SJCRH30 (cell line): ENCODE results near the gene RBM34. TPM values are rescaled to one million over a fixed set of nuclear protein-coding genes. Genes with fewer than 3 reads are reported as not detected.
"Not testable (repeated sequence)": the region's sequence is repeated elsewhere in the genome, so short reads cannot be mapped to it uniquely, and the experiment has no call there.

Experiments used
- DNase-seq, 2 experiments: peaks; one replicate each; pipeline ENCODE4 v3.0.0-alpha.2; 2015 to 2020
- H3K27ac ChIP-seq: fragments of 250-450 bp; sonication (Bioruptor Pico); 2 replicates; pipeline ENCODE4 v1.5.1; 2020; ENCODE audit warnings: mild to moderate bottlenecking, moderate library complexity
- H3K27me3 ChIP-seq: fragments of 250-450 bp; sonication (Bioruptor Pico); 2 replicates; pipeline ENCODE4 v1.5.1; 2020; ENCODE audit warnings: mild to moderate bottlenecking, moderate library complexity
- H3K36me3 ChIP-seq: fragments of 250-450 bp; sonication (Bioruptor Pico); 2 replicates; pipeline ENCODE4 v1.5.1; 2020; ENCODE audit warnings: mild to moderate bottlenecking, moderate library complexity
- H3K4me1 ChIP-seq: fragments of 250-450 bp; sonication (Bioruptor Pico); 2 replicates; pipeline ENCODE4 v1.5.1; 2020; ENCODE audit warnings: mild to moderate bottlenecking, moderate library complexity
- H3K4me3 ChIP-seq: fragments of 250-450 bp; sonication (Bioruptor Pico); 2 replicates; pipeline ENCODE4 v1.5.1; 2020; ENCODE audit warnings: mild to moderate bottlenecking, moderate library complexity
- H3K9me3 ChIP-seq: fragments of 250-450 bp; sonication (Bioruptor Pico); replicated peaks from 2 replicates; pipeline ENCODE4 v1.5.1; 2020; ENCODE audit warnings: mild to moderate bottlenecking, moderate library complexity
- total RNA-seq: library from RNA; depleted of rRNA; stranded (reverse); fragments of >200 nt; shearing (Covaris generic); gene quantifications from 2 replicates; pipeline ENCODE4 v1.2.3, GENCODE V29; 2014; rRNA removed

The RBM34 gene, protein sequence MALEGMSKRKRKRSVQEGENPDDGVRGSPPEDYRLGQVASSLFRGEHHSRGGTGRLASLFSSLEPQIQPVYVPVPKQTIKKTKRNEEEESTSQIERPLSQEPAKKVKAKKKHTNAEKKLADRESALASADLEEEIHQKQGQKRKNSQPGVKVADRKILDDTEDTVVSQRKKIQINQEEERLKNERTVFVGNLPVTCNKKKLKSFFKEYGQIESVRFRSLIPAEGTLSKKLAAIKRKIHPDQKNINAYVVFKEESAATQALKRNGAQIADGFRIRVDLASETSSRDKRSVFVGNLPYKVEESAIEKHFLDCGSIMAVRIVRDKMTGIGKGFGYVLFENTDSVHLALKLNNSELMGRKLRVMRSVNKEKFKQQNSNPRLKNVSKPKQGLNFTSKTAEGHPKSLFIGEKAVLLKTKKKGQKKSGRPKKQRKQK
- total RNA-seq: 68.1 and 72.7 TPM in 2 replicates

DNA sequence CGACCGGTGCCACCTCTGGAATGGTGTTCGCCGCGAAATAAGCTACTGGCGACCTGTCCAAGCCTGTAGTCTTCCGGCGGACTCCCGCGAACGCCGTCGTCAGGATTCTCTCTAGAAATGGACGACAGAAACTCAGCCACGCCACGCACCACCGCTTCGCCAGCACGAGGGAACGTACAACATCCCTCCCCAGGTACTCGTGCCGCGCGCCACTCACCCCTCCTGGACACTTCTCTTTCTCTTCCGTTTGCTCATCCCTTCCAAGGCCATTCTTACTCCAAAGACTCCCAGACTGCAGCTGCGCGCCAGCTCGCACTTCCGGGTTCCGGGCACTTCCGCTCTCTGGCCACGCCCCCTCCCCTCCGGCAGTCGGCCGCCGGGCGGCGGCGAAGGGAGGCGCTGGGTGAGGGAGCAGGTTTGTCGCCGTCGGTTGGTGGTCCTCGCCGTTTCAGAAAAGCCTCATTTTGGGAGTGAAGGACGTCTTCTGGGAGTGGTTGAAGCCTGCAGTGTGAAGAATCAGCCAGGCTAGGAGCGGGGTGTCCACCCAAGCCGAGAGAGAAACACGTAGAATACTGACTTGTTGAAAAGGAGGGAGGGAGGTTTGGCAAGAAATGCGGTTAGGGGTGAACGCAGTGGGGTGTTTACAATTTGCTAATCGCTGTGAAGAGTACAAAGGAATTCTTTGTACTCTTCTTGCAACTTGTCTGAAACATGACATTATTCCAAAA lies at the start of gene RBM34:
RBM34 (minus strand) TSS at position 294 of the 728 bp plus-strand sequence; CDS start at position 270, 24 bp downstream.
- peak; percentile 92 to 94 for DNase-seq

DNA sequence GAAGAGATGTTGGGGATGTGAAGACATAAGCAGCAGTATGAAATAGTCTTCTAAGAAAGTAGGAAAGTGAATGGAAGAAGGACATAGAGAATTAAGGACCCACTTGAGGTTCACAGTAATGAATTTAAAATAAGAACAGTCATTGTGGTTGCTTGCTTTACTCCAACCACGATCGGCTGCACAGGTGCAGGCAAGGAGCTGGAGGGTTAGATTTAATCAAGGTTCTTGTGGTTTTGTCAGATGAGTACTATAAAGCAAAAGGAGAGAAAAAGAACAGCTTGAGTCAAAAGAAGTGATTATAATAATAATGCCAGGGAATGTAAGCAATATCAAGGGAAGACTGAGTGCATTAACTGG lies 46.1 kb upstream of the RBM34 start:
- H3K9me3 ChIP-seq: no peaks in the 10 kb centered on the region
- H3K27ac ChIP-seq: 0 out of 2 replicates have a peak overlapping the region, but pooled peaks have one; percentile 7
- H3K27me3 ChIP-seq: no peaks in the 10 kb centered on the region
- H3K36me3 ChIP-seq: peaks cover 30% of the 10 kb centered on the region
- H3K4me3 ChIP-seq: no peak overlapping the region
- H3K4me1 ChIP-seq: 0 out of 2 replicates have a peak, but pooled peaks cover 6% of the 10 kb centered on the region
- DNase-seq: peak; percentile 21 to 38

More for the DNA sequence above, at the start of gene RBM34:
- Histone ChIP-seq H3K4me1 (no peaks in the 10 kb centered on the region), H3K4me3 (peak within 1 kb of the TSS; percentile 87), H3K27ac (peak within 1 kb of the TSS; percentile 79), H3K9me3 (no peaks in the 10 kb centered on the region), H3K36me3 (peaks cover 26% of the 10 kb centered on the region), H3K27me3 (no peaks in the 10 kb centered on the region)

DNA sequence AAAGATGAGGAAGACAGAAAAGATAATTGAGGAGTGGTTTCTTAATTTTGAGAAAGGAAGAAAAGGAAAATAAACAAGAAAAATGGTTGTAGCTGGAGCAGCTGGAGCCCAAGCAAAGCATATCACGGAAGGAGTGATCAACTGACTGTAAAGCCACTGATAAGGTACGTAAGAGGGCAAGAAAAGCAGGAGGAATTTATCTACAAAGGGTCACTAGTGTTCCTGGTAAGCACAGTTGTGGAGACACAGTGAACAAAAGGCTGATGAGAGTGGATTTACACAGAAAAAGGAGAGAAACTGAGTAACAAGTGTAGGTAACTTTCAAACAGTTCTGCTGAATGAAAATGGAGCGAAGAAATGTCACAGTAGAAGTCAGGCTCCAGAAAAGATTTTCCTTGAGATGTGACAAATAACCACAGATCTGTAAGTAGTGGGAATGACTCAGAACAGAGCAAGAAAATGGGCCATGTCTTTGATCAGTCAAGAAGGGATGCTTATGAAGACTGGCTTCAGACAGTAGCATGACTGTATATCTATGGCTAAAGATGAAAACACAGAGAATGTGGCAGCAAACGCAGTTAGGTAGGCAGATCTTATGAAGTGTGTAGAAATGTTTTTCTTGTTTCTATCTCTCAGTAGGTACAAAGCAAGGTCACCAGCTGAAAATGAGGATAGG lies 45.6 kb upstream of the RBM34 start:
- peaks cover 35% of the 10 kb centered on the region for H3K36me3 ChIP-seq
- H3K27ac ChIP-seq: 0 out of 2 replicates have a peak overlapping the region, but pooled peaks have one; percentile 7
- no peak overlapping the region for H3K4me3 ChIP-seq
- no peak for DNase-seq
- 0 out of 2 replicates have a peak, but pooled peaks cover 6% of the 10 kb centered on the region for H3K4me1 ChIP-seq
- H3K27me3 ChIP-seq: no peaks in the 10 kb centered on the region
- no peaks in the 10 kb centered on the region for H3K9me3 ChIP-seq

DNA sequence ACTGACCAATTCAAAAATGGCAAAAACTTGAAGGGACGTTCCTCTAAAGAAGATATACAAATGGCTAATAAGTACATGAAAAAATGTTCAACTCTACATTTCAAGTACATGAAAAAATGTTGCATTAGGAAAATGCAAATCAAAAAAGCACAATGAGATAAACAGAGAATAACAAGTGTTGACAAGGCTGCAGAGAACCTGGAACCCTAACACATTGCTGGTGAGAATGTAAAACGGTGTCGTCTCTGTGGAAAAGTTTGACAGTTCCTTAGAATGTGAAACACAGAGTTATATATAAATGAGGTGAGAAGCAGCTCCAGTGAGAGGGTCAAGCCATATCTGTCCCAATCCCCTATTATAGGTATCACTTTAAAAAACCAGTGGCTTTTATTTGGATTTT lies 44.6 kb upstream of the RBM34 start:
- Histone ChIP-seq H3K4me1 (0 out of 2 replicates have a peak, but pooled peaks cover 6% of the 10 kb centered on the region), H3K27me3 (no peaks in the 10 kb centered on the region), H3K9me3 (no peaks in the 10 kb centered on the region), H3K27ac (no peak overlapping the region), H3K36me3 (peaks cover 41% of the 10 kb centered on the region), H3K4me3 (no peak overlapping the region)
- no peak for DNase-seq

DNA sequence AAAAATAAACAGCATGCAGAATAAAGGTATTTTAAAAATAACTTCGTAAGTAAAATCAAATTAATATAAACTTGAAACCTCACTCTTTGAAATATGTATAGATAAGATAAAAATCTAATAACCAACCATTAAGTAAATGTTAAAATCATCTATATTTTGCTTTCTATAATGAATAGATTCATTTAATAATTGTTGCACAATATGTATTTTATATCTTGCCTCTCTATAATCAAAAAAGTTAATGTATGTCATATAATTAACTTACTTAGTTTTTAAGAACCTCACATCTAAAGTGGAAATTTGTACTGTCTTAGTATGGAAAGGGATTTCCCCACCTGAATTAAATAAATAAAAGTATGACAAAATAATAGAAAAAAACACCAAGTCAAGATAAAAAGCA lies 42.4 kb upstream of the RBM34 start:
- Histone ChIP-seq H3K4me1 (0 out of 2 replicates have a peak, but pooled peaks cover 6% of the 10 kb centered on the region), H3K4me3 (no peak overlapping the region), H3K9me3 (no peaks in the 10 kb centered on the region), H3K36me3 (peaks cover 31% of the 10 kb centered on the region), H3K27me3 (no peaks in the 10 kb centered on the region), H3K27ac (no peak overlapping the region)
- DNase-seq: no peak

DNA sequence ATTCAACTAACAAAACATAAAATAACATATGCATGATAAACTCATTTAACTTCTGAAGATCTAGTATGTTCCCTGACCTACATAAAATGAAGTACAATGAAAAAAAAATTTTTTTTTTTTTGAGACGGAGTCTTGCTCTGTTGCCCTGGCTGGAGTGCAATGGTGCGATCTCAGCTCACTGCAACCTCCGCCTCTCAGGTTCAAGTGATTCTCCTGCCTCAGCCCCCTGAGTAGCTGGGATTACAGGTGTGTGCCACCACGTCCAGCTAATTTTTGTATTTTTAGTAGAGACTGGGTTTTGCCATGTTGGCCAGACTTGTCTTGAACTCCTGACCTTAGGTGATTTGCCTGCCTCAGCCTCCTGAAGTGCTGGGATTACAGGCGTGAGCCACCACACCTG lies 41.4 kb upstream of the RBM34 start:
- not testable (repeated sequence) for DNase-seq, H3K27me3 ChIP-seq, H3K4me3 ChIP-seq, H3K9me3 ChIP-seq, H3K27ac ChIP-seq, H3K4me1 ChIP-seq
- H3K36me3 ChIP-seq: peaks cover 30% of the 10 kb centered on the region

DNA sequence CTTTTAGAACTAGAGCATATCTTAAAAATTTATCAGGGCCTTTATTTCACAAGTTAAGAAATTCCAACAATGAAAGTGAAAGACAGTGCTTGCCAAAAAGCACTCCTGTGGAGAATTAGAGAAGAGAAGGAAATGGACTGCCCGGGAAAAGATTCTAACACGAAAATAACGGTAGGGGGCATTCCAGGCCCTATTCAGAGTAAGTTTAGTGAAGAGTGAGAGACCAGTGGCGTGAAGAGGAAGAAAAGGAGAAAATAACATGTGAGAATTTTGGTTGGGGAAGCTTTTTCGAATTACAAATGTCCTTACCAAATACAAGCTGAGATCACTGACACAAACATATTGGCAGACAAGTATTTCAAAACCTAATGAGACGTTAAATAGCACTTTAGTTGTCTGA lies 38.4 kb upstream of the RBM34 start:
- H3K4me1 ChIP-seq: no peaks in the 10 kb centered on the region
- H3K36me3 ChIP-seq: peaks cover 37% of the 10 kb centered on the region
- H3K4me3 ChIP-seq: no peak overlapping the region
- DNase-seq: no peak
- H3K27me3 ChIP-seq: no peaks in the 10 kb centered on the region
- H3K27ac ChIP-seq: no peak overlapping the region
- H3K9me3 ChIP-seq: no peaks in the 10 kb centered on the region

DNA sequence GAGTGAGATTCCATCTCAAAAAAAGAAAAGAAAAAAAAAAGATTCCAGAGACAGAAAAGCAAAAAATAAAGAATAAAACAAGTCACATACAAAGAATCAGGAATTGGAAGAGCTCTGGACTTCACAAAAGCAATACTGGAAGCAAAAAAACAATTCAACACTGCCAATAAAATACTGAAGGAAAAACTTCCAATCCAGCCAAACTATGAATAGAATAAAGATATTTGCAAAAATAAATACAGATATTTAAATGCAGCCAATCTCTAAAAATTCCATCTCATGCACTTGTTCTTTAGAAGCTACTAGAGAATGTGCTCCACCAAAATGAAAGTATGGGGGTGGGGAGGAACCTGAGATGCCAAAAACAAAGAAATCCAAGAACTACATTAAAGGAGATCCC lies 29.4 kb upstream of the RBM34 start:
- no peak overlapping the region for H3K4me3 ChIP-seq
- H3K9me3 ChIP-seq: no peaks in the 10 kb centered on the region
- H3K27me3 ChIP-seq: no peaks in the 10 kb centered on the region
- DNase-seq: no peak
- peaks cover 36% of the 10 kb centered on the region for H3K36me3 ChIP-seq
- H3K27ac ChIP-seq: no peak overlapping the region
- H3K4me1 ChIP-seq: peaks cover 2% of the 10 kb centered on the region

DNA sequence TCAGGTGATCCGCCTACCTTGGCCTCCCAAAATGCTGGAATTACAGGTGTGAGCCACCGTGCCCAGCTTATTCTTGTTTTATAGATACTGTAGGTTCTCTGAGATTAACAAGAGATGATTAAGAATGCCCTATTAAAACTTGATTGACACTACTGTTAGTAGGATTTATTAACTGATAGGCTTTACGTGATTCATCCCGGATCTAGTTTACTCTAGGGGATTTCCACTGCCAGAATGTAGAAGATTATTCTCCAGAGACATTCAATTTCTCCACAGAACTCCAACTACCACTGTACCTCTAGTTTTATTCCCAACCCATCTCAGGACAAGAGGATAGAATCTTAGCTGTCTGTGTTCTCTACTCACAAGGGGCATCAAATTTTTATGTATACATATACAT lies 26.3 kb upstream of the RBM34 start:
- Histone ChIP-seq H3K4me3 (no peak overlapping the region), H3K27me3 (no peaks in the 10 kb centered on the region), H3K9me3 (0 out of 2 replicates have a peak, but pooled peaks cover 2% of the 10 kb centered on the region), H3K36me3 (peaks cover 24% of the 10 kb centered on the region), H3K27ac (no peak overlapping the region), H3K4me1 (peaks cover 17% of the 10 kb centered on the region)
- DNase-seq: no peak

DNA sequence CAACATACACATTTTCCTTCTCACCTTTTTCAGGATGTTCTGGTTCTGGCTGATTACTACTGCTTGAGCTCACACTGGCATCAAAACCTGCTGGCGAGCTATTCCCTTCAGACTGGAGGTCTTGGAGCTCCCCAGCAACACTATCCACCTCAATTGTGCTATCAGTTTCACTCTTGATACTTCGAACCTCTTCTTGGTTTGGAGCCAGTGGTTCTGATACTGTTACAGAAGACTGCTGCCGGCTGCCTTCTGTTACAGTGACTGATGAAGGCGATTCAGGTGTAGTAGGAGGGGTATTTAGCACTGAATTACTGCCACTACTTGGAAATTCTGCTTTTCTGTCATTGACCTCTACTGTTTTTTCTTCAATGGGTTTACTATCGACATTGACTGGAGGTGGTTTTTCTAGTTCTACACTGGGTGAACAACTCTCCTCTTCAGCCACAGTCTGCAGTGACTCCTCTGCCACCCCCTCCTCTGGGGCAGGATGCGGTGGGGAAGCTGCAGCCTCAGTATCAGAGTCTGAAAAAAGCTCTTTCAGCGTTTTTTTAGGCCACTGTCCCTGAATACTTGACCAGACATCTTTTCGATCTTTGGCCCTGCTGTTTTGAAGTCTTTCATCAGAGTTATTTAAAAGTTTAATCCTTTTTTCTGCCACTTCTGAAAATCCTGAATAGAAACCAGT lies 20.7 kb upstream of the RBM34 start:
- peak overlapping the region; percentile 98 for H3K27ac ChIP-seq
- DNase-seq: peak in 1 of 2 experiments; percentile 50
- H3K4me3 ChIP-seq: no peak overlapping the region
- H3K9me3 ChIP-seq: 0 out of 2 replicates have a peak, but pooled peaks cover 2% of the 10 kb centered on the region
- H3K36me3 ChIP-seq: peaks cover 36% of the 10 kb centered on the region
- H3K27me3 ChIP-seq: no peaks in the 10 kb centered on the region
- peaks cover 52% of the 10 kb centered on the region for H3K4me1 ChIP-seq

DNA sequence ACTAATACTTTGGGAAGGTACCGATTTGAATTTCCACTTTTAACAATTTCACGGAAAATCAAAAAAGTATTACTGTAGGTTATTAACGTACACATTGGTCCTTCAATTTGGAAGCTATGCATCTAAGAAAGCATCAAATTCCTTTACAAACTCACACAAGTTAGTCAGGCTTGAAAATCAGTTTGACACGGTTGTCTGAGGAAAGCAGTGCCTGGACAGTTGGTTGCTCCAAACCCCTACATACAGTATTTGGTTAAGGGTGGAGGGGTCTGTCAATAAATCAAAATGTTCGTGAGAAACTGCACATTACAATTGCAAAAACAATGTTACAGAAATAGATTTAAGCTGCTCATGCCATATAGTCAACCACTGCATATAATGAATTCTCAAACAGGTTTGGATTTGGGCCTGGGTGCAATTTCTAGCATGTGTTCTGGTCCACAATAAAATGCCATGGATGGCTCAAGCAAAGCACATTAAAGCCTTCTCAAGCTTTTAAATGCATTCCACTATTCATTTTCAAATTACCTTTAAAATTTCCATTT lies 19.9 kb upstream of the RBM34 start:
- peaks cover 52% of the 10 kb centered on the region for H3K4me1 ChIP-seq
- H3K9me3 ChIP-seq: 0 out of 2 replicates have a peak, but pooled peaks cover 2% of the 10 kb centered on the region
- no peaks in the 10 kb centered on the region for H3K27me3 ChIP-seq
- peak; percentile 80 to 95 for DNase-seq
- H3K36me3 ChIP-seq: peaks cover 36% of the 10 kb centered on the region
- peak overlapping the region; percentile 98 for H3K27ac ChIP-seq
- no peak overlapping the region for H3K4me3 ChIP-seq

DNA sequence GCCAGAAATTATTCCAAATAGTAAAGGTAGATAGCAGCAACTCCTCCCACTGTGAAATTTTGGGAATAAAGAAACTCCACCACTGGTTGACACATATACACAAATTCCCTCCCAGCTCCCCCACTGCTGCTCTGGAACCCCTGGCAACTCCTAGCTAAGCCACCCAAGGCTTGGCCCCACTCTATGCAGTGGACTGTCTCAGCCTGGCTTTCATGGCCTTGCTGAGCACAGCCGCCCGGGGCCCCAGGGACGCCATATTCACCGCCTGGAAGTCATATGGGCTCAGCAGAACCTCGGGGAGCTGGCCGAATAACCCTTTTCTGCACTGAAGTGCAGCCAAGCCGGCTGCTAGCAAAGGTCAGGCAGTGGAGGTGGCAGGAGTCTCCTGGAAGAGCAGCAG lies 15.4 kb upstream of the RBM34 start:
- peaks cover 26% of the 10 kb centered on the region for H3K4me1 ChIP-seq
- no peaks in the 10 kb centered on the region for H3K9me3 ChIP-seq
- peaks cover 60% of the 10 kb centered on the region for H3K36me3 ChIP-seq
- no peak overlapping the region for H3K27ac ChIP-seq
- DNase-seq: no peak
- no peaks in the 10 kb centered on the region for H3K27me3 ChIP-seq
- no peak overlapping the region for H3K4me3 ChIP-seq

DNA sequence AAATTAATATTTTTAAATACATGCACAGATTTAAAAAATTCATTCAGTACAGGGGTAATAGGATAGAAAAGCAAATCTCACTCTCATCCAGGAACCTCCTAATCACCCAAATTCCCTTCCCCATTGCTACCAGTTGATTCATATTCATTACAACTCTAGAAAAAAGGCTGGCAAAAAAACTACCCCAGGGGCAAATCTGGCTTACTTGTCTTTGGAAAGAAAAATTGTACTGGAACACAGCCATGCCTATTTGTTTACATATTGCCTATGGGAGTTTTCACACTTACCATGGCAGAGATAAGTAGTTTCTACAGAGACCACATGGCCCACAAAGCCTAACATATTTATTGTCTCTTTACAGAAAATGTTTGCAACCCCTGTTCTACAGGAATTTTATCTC lies 8.9 kb upstream of the RBM34 start:
- Histone ChIP-seq H3K36me3 (peaks cover 61% of the 10 kb centered on the region), H3K27ac (no peak overlapping the region), H3K27me3 (no peaks in the 10 kb centered on the region), H3K4me1 (no peaks in the 10 kb centered on the region), H3K9me3 (no peaks in the 10 kb centered on the region), H3K4me3 (no peak overlapping the region)
- no peak for DNase-seq

DNA sequence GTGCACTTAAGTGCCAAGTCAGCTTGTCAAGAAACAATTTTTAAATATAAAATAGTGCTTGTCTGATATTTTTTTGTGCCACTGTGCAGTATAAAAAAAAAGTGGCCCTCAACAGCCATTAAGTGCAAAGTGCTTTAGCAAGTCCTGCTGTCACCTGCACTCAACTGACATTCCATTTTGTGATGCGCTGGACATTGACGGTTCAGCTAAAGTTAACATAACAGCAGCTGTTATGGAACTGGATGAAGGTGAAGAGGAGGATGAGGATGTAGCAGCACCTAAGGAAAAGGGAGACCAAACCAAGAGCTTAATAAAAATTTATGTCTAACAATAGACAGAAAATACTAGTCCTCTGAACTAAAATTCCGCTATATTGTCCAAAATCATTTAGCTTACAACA lies 7.3 kb upstream of the RBM34 start:
- Histone ChIP-seq H3K36me3 (peaks cover 48% of the 10 kb centered on the region), H3K27ac (no peak overlapping the region), H3K27me3 (no peaks in the 10 kb centered on the region), H3K4me1 (no peaks in the 10 kb centered on the region), H3K9me3 (no peaks in the 10 kb centered on the region), H3K4me3 (no peak overlapping the region)
- no peak for DNase-seq
